Medulla oblongata (tissue), 1 donor: ENCODE data around the gene LPIN1.
"Not testable (repeated sequence)": the region's sequence is repeated elsewhere in the genome, so short reads cannot be mapped to it uniquely, and the experiment has no call there.

Source experiments
- DNase-seq: peaks from one replicate; pipeline ENCODE4 v3.0.0-alpha.2; 2015; ENCODE audit errors: extremely low spot score

The LPIN1 gene

DNA sequence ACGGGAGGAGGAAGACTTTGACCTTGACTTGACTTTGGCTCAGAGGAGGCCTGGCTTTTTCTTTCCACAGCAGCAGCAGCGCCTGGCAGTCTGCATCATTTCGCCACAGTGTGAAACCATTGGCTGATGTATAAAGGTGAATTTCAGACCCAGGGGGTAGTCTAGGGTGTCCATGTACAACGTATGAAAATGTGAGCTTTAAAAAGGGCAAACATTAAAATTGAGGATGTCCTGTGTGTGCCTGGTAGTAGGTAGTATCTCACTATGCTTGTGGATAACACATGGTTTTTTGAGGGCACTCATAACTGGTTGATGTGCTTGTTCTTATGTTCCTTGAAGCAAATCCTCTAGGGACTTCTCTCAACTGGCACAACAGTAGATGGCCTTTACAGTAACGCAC lies 86.1 kb downstream of the LPIN1 start:
- DNase-seq: no peak

DNA sequence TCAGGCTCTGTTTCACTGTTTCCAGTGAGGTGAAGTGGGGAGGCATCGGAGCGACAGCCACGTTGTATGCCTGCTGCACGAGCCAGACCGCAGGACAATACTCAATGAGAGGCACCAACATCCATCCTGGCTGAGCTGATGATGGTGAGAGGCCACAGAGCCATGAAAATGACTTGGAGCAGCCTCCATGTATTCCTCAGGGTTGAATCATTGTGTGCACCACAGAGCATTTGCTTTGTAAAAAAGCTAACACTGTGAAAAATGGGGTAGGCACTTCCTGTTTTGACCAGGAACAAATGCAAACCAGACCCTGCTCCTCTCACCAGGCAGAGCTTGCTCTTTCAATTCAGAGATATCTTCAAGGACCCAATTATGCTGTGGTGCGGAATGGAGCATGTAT lies 87.2 kb downstream of the LPIN1 start:
- no peak for DNase-seq

DNA sequence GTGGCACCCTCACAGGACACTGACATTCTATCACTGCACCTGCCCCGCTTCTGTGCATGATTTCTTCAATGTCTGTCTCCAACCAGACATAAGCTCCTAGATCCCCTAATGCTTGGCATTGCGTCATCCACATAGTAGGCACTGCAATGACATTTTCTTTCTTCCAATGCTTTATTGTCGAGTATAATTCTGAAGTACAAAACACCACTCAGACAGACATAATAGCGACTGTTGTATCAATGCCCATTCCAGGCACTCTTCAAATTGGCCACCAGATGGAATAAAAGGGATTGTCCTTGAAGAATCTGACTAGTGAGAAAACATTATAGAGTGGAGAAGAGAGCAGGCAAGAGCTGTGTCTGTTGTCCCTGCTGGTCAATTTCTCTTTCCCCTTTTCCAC lies 89.0 kb downstream of the LPIN1 start:
- DNase-seq: no peak

DNA sequence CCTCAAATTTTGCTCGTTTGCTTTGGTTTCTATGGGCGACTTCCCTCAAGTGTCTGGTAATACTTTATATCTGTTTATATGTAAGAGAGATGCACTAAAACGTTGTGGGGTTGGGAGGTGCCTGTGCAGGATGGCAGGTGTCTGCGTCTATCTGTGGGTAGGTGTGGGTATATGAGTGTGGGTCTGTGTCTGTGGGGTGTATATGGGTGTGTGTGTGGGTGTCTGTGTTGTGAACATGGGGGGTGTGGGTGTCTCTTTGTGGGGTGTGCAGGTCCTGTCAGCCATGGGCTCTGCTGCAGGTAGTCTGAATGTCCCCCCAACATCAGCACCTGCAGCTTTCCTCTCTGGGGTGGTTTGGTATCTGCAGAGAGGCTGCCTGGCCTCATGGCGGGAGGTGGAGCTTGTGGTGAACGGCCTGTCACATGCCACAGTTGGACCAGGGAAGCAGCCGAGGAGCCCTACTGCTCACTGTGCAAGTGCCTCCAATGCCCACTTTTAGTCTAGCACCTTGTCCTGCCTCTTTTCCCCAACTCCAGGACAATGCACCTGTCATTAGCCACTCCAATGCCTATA lies 90.3 kb downstream of the LPIN1 start:
- DNase-seq: no peak

DNA sequence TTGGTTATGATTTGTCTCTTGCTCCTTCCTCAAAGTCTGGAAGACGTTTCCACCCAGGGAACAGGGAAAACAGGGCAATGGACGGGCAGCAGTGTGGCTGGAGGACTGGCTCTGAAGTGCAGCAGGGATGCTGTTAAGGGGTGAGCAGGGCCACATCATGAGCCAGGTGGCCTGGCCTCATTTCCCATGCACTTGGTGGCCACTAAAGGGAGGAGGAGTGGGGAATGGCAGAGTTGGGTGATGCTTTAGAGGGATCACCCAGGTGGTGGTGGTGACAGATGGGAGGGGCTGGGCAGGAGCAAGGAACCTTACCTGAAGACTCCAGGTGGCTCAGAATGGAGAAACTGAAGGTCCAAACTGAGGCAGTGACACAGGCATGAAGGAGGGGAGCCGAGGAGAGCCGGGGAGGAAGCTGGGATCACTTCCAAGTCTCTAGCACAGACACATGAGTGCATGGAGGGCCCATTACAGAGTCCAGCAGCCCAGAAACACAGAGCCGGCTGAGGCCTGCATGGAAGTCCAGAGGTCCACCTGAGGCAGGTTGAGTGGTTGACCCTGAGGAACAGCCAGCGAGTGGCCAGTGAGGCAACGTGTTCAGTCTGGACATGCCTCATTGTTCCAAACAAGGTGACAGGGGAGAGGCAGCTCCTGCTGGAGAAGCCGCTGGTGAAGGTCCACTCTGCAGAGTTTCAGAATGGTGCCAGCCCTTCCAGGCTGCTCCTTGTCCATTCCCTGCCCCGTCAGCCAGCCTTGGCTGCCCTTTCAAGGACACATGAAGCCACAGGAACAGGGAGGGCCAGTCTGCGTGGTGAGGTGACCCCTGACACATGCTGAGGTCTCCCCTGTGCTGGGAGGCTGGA lies 91.7 kb downstream of the LPIN1 start:
- DNase-seq: no peak

DNA sequence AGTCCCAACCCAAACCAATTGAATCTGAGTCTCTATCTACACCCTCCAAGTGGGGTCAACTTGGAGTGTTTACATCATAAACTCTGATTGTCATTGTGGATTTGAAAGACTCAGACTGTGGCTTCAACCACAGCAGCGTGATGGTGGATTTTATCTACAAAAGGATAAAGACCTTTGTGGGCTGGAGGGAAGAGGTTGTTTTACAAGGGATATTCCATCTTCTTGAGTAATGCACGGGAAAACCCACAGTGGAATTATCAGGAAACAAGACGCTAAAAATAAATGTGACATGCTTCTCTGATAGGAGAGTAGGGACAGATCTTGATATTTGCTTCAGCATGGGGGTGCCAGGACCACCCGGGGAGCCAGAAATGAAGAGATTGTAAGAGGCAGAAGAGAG lies 93.5 kb downstream of the LPIN1 start:
- DNase-seq: no peak

DNA sequence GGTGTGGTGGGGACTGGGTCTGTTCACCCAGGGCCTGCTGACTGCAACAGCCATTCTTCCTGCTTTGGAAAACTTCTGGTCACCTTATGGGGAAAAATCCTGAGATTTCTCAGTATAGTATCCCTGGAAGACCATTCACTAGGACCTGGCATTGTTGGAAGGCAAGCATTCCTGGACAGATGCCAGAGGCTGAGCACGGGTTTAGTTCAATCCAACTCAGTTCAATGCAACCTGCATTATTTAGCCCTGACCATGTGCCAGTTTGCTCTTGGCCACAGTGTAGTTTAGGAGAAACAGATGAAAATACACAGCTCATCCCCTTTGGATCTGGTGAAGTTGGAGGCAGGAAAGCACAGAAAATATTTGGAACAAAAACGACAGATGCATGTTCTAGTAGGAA lies 95.9 kb downstream of the LPIN1 start:
- DNase-seq: peak; percentile 67

GRCh38 chr2:11844798-11845197 lies 98.4 kb downstream of the LPIN1 start:
- DNase-seq: not testable (repeated sequence)

DNA sequence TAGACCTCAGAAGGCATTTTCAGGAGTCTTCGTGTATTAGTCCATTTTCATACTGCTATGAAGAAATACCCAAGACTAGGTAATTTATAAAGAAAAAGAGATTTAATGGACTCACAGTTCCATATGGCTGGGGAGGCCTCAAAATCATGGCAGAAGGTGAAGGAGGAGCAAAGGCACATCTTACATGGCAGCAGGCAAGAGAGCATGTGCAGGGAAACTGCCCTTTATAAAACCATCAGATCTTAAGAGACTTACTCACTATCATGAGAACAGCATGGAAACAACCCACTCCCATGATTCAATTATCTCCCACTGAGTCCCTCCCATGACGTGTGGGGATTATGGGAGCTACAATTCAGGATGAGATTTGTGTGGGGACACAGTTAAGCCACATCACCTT lies 101.5 kb downstream of the LPIN1 start:
- DNase-seq: not testable (repeated sequence)

DNA sequence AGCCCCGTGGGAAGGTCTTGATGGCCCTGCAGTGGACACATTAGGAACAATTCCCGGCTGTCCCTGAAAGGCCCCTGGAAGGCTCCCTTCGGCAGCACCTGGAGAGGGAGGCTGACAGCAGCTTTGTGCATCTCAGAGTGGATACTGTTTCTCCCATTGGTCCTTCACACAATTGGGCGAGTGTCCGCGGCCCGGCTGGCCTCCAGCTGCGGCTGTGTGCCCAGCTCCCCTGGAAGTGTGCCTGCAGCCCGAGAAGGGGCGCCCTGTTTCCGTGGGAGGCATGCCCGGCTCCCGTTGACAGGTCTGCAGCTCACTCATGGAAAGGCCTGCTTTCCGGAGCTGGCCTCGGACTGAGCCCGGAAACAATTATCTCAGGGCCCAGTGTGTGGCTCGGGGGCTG lies 103.7 kb downstream of the LPIN1 start:
- DNase-seq: peak; percentile 89

DNA sequence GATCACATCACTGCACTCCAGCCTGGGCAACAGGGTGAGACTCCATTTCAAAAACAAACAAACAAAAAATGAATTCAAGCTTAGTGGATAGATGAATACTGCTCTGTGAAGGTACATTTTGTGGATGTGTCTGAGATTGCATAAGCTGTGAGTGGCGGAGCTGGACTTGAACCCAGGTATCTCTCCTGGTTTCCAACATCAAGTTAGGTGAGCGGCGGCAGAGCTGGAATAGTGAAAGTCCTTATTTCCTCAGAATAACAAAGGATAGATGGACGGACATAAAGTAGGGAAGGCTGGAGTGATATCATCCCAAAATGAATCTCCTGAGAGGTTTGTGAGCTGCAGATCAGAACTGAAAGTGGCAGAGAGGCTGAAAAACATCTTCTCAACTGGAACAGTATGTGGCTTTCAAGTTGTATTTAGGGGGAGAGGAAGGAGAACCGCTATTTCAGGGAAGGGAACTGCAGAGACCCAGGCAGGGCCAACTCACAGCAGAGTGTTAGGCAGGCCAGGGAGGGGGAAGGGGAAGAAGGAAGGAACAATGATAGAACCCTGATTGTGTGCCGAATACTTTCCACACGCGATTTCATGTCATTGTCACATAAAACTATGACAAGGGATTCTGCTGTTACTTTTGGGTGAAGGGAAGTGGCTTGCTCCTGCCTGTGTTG lies 106.2 kb downstream of the LPIN1 start:
- peak; percentile 61 for DNase-seq

DNA sequence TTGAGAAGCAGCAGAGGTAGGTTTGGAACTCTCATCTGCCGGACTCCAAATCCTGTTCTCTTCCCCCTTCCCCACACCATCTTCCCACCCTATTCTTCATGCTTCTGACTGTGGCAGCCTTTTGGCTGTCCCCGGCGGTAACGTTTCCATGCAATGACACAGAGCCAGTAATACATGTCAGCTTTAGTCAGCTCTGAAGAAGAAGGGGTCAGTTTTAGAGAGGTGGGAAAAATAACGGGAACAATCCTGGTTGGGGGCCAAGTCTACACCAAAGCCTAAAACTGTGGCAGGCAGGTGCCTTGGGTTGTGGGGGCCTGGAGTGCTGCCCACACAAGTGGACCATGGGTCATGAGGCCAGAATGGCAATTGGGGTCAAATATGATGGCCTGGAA lies 106.8 kb downstream of the LPIN1 start:
- no peak for DNase-seq

GRCh38 chr2:11855064-11855760 lies 108.8 kb downstream of the LPIN1 start:
- no peak for DNase-seq

DNA sequence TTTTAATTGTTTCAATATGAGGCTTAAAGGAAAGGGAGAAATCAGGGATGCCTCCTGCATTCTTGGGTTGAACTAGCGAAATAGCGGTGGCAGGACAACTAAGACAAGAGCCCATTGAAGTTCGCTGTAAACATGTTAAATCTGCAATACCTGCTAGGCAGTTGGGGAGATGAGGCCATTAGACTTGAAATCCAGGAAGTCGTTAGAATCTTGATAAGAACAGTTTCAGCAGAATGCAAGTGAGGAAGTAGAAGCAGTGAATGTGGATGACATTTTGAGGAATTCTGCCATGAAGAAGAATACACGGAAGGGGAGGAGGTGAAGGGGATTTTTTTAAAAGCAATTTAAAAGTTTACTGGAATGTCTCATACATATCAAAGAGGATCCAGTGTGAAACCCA lies 109.7 kb downstream of the LPIN1 start:
- DNase-seq: no peak

DNA sequence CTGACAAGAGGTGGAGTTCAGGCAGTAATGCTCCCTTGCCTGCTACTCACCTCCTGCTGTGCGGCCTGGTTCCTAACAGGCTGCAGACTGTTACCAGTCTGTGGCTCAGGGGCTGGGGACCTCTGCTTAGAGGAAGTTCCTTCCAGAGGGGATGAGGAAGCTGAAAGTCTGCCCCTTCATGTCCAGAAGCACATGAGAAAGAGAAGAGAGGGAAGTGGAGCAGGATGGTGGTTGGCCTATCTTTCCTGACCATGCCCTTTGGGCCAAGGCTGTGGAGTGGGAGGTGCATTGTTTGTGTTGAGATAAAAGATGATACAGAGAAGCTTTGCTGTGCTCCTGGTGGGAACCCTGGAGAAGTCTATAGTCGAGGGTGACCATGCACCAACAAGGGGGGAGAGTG lies 112.5 kb downstream of the LPIN1 start:
- DNase-seq: no peak

GRCh38 chr2:11859975-11860374 lies 113.5 kb downstream of the LPIN1 start:
- DNase-seq: not testable (repeated sequence)

GRCh38 chr2:11861044-11861443 lies 114.6 kb downstream of the LPIN1 start:
- DNase-seq: no peak

DNA sequence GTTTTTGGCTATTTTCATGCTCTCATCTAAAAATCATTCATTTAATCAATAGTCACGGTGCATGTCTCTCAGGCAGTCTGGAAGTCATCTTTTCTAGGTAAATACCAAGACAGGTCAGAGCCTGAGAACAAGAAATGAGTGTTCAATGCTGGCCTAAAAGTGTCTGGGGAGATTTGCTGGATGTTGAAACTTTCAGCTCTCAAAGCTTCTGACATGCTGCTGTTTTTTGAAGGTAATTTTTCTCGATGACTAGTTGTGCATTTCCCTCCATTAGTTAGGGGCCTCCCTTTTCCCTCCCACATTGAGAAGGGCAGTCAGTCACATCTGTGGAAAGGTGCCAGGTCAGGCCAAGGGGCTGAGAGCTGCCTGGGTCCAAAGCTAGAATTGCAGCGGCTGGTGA lies 115.6 kb downstream of the LPIN1 start:
- no peak for DNase-seq

DNA sequence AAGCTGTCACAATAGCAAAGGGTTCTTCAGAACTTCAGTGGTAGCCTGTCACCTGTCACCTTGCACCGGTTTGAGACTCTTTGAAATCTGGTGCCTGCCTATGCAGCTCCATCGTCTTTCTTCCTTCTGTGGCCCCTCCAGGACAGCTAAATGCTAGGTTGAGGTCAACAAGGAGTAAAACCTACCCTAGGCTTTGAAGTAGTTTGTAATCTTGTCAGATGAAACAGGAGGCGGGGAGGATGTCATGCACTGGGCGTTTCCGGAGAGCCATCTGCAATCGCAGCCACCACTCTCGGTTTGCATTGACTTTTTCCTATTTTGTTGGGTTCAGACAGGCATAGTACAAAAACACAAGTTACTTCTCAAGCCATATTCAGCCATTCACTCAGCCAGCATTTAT lies 116.7 kb downstream of the LPIN1 start:
- no peak for DNase-seq

- peak; percentile 90 for DNase-seq
Observed at GRCh38 chr2:11863513-11864328, 117.3 kb downstream of the LPIN1 start.

DNA sequence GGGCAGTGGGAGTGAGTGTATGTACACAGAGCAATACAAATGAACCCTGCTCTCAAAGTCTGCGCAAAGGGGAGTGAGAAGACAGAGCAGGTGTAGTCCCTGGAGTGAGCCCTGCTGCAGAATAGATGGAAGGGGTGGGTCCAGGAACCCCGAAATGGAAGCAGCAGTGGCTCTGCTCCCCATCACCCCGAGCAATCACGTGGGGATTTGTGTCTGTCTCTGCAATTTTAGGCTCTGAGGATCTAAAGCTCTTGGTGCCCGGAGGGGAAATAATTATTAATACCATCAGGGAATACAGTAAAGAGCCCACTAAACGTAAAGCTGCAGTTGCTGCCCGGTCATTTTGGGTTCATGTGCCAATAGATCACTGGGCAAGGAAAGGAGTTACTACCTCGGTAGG lies 118.3 kb downstream of the LPIN1 start:
- no peak for DNase-seq

GRCh38 chr2:11865378-11865777 lies 118.9 kb downstream of the LPIN1 start:
- DNase-seq: no peak
